ENCODE measurements around the gene SPATA21.

The SPATA21 gene

DNA sequence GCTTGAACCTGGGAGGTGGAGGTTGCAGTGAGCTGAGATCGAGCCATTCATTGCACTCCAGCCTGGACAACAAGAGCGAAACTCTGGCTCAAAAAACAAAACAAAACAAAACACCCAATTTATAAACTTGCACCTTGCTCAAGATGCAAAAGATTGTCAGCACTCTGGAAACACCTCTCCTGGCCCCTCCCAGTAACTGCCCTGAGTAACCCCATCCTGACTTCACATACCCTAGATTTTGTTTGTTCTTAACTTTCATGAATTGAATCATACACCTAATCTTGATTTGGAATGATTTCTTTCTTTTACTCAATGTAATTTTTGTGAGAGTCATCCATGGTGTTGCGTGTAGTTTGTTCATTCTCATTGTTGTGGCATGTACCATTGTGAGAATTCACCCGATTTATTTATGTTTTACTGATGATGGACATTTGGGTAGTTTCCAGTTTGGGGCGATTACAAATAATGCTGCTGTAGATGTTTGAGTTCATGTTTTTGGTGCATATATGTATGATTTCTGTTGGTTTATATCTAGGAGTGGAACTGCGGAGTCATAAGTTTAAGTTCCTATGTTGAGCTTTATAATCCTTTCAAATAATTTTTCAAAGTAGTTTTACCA is 13.7 kb upstream of the SPATA21 start:
- no peak for TF ChIP-seq SIN3A (IDR thresholded peaks at IDR 0.05; ENCODE audit: borderline replicate concordance, insufficient read depth, low read length)
- TF ChIP-seq, protein P1, sequence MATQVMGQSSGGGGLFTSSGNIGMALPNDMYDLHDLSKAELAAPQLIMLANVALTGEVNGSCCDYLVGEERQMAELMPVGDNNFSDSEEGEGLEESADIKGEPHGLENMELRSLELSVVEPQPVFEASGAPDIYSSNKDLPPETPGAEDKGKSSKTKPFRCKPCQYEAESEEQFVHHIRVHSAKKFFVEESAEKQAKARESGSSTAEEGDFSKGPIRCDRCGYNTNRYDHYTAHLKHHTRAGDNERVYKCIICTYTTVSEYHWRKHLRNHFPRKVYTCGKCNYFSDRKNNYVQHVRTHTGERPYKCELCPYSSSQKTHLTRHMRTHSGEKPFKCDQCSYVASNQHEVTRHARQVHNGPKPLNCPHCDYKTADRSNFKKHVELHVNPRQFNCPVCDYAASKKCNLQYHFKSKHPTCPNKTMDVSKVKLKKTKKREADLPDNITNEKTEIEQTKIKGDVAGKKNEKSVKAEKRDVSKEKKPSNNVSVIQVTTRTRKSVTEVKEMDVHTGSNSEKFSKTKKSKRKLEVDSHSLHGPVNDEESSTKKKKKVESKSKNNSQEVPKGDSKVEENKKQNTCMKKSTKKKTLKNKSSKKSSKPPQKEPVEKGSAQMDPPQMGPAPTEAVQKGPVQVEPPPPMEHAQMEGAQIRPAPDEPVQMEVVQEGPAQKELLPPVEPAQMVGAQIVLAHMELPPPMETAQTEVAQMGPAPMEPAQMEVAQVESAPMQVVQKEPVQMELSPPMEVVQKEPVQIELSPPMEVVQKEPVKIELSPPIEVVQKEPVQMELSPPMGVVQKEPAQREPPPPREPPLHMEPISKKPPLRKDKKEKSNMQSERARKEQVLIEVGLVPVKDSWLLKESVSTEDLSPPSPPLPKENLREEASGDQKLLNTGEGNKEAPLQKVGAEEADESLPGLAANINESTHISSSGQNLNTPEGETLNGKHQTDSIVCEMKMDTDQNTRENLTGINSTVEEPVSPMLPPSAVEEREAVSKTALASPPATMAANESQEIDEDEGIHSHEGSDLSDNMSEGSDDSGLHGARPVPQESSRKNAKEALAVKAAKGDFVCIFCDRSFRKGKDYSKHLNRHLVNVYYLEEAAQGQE (IDR thresholded peaks at IDR 0.05; ENCODE audit: insufficient read depth in 1 of 2, low read depth in 2 of 2, low read length in 2 of 2): no peak
- no peak for TF ChIP-seq POLR2AphosphoS5 (IDR thresholded peaks at IDR 0.05; ENCODE audit: low read depth, low read length)
- no peak for TF ChIP-seq TAF1 (IDR thresholded peaks at IDR 0.05; ENCODE audit: borderline replicate concordance, insufficient read depth, low read length)
- no peak for TF ChIP-seq FOXP2 (optimal IDR thresholded peaks at IDR 0.05; ENCODE audit: borderline replicate concordance, extremely low read depth, extremely low read length, insufficient read depth)

DNA sequence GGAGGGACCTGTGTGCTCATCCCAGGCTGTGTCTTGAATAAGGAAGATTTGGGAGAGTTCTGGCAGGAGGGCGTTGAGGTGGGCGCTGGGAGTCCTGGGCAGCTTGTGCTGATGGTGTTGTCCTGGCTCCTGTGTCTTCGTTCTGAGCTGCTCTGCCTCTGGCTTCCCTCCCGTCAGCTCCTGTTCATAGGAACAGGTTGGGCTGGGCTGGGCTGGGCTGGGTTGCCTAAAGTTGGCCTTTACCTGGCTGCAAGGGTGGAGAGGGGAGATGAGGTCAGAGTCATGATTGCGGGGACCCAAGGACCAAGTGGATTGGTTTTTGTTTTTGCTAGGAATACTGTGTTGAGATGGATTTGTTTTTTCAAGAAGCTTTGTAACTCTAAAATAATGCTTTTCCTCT is 12.4 kb upstream of the SPATA21 start:
- TF ChIP-seq, protein P1 (IDR thresholded peaks at IDR 0.05; ENCODE audit: insufficient read depth in 1 of 2, low read depth in 2 of 2, low read length in 2 of 2): no peak
- TF ChIP-seq TAF1 (IDR thresholded peaks at IDR 0.05; ENCODE audit: borderline replicate concordance, insufficient read depth, low read length) (no peak), FOXP2 (optimal IDR thresholded peaks at IDR 0.05; ENCODE audit: borderline replicate concordance, extremely low read depth, extremely low read length, insufficient read depth) (no peak), SIN3A (IDR thresholded peaks at IDR 0.05; ENCODE audit: borderline replicate concordance, insufficient read depth, low read length) (no peak), POLR2AphosphoS5 (IDR thresholded peaks at IDR 0.05; ENCODE audit: low read depth, low read length) (no peak)

DNA sequence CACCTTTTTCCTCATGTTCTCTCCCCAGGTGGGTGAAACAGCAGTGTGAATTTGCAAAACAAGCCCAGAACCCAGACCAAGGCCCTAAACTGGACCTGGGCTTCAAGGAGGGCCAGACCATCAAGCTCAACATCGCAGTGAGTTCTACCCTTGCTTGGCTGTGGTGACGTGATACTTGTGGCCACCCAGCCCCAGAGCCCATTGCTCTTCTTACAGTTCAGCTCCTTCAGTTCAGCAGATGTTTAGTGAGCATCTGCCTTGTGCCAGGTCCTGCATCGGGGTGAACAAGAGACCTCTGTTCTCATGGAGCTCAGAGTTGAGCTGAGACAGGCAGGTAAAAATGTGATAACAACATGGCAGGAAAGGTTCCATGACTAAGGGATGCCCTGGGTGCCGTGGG is 11.8 kb upstream of the SPATA21 start:
- TF ChIP-seq TAF1 (IDR thresholded peaks at IDR 0.05; ENCODE audit: borderline replicate concordance, insufficient read depth, low read length) (no peak), FOXP2 (optimal IDR thresholded peaks at IDR 0.05; ENCODE audit: borderline replicate concordance, extremely low read depth, extremely low read length, insufficient read depth) (no peak), SIN3A (IDR thresholded peaks at IDR 0.05; ENCODE audit: borderline replicate concordance, insufficient read depth, low read length) (no peak), POLR2AphosphoS5 (IDR thresholded peaks at IDR 0.05; ENCODE audit: low read depth, low read length) (no peak)
- TF ChIP-seq, protein P1 (IDR thresholded peaks at IDR 0.05; ENCODE audit: insufficient read depth in 1 of 2, low read depth in 2 of 2, low read length in 2 of 2): no peak

DNA sequence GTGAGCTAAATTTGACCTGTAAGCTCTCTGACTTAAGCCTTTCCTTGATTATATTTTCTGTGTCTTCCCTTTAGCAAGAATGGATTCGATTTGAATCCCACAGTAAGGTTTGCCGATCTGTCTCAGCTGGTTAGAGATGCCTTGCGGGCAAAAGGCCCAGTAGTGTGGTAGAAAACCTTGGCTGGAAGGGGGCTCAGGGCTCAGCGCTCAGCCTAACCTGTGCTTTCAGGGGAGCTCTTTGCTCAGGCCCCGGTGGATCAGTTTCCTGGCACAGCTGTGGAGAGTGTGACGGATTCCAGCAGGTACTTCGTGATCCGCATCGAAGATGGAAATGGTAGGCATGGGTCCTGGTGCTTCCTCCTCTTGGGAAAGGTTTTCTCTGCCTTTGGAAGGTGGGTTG is 10.4 kb upstream of the SPATA21 start:
- TF ChIP-seq SIN3A (IDR thresholded peaks at IDR 0.05; ENCODE audit: borderline replicate concordance, insufficient read depth, low read length) (no peak), TAF1 (IDR thresholded peaks at IDR 0.05; ENCODE audit: borderline replicate concordance, insufficient read depth, low read length) (no peak), FOXP2 (optimal IDR thresholded peaks at IDR 0.05; ENCODE audit: borderline replicate concordance, extremely low read depth, extremely low read length, insufficient read depth) (no peak), POLR2AphosphoS5 (IDR thresholded peaks at IDR 0.05; ENCODE audit: low read depth, low read length) (no peak)
- TF ChIP-seq, protein P1 (IDR thresholded peaks at IDR 0.05; ENCODE audit: insufficient read depth in 1 of 2, low read depth in 2 of 2, low read length in 2 of 2): no peak

Data from PFSK-1 (cell line).